GM04503 (cell line): ENCODE data around the gene CNTNAP2.
"Not testable (repeated sequence)": the region's sequence is repeated elsewhere in the genome, so short reads cannot be mapped to it uniquely, and the experiment has no call there.

Experiments used
- DNase-seq: peaks from one replicate; pipeline ENCODE4 v3.0.0-alpha.2; 2012; ENCODE audit warnings: low read depth

CNTNAP2 gene

DNA sequence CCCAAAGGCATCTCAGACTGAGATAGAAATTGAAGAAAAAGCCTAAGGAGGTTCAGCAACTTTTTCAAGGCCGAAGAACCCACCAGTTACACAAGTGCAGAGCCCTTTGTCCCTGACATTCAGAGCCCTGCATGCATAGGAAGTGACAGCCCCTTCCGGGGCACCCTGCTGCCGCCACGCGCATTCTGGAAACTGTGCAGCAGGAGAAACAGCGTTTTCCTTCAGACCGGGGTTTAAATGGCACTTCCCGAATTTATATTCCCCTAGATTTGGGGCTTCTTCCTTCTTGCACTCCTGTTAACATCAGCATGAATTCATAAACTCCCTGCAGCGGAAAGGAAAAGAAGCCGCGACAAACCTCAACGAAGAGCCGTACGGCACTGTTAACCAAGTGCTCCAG lies 2283.5 kb downstream of the CNTNAP2 start:
- no peak for DNase-seq

DNA sequence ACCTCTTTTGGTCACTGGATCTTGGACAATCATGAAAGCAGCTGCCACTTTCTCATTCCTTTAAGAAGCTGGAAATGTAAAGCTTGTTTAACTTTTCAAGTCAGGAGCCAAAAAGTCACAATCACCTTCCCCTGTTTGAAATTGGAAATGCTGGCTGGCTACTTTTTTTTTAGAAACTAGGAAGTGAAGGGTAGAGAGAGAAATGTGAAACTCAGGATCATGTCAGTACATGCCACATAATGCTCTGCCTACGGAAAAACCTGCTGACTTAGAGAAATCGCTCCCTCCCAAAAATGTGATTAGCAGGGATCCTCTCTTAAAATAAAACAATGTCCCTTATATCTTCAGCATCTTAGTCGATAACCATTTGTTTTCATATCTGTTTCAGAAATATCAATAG lies 2285.6 kb downstream of the CNTNAP2 start:
- no peak for DNase-seq

DNA sequence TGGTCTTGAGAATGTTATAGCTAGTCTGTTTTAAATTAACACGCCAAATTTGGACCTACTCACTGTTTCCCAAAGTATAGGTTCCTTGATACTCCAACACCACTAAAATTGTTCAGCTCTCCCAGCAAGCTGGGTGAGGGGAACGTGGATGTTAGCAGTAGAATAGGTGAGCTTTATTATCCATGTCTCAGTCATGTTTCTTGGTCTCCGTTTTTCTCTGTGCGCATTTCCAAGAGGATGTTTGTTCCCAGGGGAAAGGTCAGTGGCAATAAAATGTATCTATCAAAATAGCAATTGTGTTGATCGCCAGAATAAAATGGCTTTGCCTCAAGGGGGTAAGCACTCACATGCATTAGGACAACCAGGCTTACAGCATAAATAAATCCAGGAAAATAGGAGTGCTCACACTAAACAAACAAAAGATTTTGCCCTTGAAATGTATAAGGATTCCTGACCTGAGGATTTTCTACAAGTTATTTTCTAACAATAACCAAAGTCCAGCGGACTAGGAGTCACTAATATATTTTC lies 2286.9 kb downstream of the CNTNAP2 start:
- DNase-seq, result no peak

DNA sequence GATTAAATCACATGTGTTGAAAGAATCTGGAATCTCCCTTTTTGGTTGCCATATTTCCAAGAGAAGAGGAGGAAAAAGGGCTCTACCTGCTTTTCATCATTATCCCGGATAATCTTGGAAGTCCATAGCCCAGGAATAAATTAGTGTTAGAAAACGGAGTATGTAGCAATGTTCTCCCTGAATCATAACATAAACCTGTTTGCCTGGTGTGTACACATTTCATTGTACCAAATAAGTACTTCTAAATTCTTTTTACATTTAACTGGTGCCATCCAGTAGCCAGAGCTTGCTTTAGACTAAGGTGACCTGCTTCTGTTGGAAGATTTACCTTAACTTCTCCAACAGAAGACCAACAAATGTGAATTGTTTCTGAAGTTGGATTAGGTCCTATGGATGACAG lies 2291.7 kb downstream of the CNTNAP2 start:
- DNase-seq, result no peak

DNA sequence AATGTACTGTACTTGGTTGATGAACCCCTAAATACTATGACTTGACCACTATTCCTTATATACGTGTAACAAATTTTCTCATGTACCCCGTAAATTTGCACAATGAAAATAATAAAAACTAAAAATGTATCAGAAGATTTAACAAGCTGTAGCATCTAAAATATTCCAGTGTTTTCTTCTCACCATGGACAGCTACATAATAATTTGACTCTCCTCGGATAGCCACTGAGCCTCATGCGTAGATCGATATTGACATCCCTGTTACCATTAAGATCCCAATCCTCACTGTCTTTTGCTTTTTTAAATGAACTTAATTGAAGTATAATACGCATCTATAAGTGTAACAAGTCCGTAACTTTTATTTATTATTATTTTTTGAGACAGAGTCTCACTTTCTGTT lies 2294.3 kb downstream of the CNTNAP2 start:
- no peak for DNase-seq

DNA sequence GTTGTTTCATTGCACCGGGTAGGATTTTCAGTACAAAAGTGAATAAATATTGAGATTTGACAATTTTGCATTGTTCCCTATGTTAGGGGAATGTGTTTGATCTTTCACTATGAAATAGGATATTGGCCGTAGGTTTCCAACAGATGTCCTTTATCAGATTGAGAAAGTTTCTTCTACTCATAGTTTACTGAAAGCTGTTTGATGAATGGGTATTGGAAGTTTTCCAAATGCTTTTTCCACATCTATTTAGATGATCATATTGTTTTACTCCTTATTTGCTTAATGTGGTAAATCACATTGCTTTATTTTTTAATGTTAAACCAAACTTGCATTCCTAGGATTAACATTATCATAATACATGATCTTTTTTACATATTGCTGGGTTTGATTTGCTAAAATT lies 2296.1 kb downstream of the CNTNAP2 start:
- no peak for DNase-seq

DNA sequence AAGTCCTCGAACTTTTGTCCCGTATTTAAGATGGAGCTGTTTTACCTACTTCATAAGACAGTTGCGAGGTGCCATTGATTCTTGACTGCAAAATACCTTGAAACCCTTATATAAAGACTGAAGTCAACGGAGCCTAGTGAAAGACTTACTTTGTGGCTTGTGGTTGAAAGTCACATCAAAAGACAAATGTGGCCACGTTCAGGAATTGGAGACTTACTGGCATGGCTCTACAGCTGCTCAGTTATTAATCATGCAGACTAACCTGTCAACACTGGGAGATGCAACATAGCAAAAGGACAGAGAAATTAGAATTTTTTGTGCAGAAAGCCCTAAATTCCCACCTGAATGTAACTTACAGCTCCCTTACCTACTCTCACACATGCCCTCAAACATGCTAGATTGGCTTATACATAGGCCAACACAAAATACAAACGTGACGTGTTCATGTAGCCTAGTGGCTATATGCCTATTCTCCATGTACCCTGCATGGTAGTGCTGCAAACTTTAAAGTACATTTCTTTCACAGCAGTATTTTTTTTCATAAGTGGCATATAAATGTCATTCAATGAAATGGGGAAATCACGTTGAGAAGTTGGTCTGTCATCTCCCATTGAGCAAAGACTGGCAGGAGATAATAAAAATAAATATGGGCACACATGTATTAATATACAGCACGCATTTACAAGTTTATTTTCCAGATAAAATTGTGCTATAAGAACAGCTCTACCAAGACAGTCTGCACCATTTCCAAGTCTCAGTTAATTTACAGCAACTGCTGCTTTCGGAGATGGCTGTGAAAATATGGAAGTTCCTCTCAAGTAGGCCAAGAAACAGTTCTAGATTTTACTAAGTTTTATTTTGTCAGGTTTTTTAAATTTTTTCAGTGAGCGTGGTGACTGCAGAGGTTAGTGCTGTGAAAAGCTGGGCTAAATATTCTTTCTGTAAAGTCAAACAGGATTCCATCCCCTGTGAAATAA lies 2303.5 kb downstream of the CNTNAP2 start:
- DNase-seq, result no peak

DNA sequence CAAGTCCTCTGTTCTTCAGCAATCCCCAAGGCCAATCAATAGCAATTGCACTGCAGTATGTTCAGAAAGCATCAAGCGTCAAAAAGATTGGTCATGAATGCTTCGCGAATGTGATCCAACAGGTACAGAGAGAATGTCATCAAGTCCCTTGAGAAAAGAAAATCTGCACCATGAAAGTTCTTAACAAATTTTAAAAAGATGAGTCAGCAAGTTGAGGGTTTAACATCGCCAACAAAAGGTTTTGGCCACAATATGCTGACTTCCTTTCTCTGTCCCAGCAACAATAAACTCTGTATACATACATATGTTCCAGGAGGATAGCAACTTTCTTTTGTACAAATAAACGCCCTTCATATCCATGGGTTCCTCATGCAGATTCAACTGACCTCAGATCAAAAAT lies 2305.4 kb downstream of the CNTNAP2 start:
- no peak for DNase-seq

DNA sequence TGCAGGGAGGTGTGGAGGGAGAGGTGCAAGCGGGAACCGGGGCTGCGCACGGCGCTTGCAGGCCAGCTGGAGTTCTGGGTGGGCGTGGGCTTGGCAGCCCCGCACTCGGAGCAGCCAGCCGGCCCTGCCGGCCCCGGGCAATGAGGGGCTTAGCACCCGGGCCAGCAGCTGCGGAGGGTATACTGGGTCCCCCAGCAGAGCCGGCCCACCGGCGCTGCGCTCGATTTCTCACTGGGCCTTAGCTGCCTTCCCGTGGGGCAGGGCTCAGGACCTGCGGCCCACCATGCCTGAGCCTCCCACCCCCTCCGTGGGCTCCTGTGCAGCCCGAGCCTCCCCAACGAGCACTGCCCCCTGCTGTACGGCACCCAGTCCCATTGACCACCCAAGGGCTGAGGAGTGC lies 2309.8 kb downstream of the CNTNAP2 start:
- DNase-seq, result not testable (repeated sequence)

DNA sequence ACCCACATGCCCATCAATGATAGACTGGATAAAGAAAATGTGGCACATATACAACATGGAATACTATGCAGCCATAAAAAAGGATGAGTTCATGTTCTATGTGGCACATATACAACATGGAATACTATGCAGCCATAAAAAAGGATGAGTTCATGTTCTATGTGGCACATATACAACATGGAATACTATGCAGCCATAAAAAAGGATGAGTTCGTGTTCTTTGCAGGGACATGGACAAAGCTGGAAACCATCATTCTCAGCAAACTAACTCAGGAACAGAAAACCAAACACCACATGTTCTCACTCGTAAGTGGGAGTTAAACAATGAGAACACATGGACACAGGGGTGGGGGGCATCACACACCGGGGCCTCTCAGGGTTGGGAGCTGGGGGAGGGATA lies 2314.1 kb downstream of the CNTNAP2 start:
- DNase-seq, result not testable (repeated sequence)

DNA sequence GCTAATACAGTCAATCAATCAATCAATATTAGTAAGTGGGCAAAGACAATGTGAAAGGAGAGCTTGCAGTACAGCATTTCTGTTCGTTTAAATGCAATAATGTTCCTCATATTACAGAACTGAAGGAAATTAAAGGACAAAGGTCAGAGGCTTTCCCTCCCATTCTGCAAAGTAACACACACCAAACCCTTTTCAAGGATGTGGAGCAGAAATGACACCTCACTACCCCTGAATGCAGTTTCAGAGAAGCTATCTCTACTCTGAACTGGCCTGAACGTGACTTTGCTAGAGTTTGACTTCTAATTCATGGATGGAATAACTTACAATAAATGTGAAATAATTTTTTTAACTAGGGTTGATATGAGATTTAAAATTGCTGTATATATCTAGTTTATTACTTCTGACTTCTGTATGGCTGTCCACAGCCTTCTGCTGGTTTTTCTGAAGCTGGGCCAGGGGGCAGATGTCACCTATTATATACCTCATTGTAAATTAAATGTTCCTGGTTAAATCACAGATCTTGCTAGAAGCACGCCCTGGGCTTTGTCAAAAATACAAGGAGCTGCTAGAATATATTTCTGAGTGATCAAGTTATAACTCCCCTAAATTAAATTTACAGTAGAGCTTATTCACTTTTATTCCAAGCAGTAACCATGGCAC lies 2317.1 kb downstream of the CNTNAP2 start:
- no peak for DNase-seq

DNA sequence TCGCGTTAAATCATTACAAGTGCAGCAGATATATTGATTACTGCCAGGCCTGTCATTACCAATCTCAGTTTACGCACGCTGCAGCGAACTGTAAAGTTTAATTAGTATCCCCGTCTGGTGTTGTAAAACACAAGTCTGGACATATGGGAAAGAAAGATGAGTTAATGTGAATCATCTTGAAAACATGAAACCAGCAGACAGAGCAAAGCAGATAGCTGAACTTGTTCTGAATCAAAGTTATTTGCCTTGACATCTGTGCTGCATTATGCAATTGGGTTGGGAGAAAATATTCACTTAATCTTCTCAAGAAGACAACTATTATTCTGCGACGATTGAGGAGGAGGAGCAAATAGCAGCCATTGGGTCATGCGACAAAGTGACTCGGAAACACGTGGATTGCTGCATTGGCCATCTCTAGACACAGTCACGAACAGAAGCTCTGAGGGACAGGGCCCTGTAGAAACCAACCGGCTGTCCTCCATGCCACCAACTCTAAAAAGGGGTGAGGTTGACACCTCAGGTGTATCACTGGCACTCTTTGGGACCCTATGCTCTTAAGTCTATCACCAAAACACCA lies 2317.7 kb downstream of the CNTNAP2 start:
- peak; percentile 6 for DNase-seq

DNA sequence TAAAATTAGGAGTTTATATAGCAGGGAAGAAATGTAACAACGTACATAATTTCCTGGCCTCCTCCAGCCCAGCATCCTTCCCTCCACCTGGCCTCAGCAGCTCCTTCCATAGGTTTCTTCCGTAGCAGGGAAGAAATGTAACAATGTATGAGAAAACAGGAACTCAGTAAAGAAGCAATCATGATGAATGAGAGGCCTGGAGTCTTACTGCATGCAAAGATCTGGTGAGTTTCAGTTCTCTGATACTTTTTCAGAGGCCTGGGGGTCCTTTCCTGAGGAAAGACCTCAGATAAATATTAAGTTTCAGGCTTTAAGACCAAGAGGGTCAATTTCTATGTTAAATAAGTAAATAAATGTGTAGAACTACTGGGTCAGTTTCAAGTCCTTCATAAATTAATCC lies 2318.3 kb downstream of the CNTNAP2 start:
- DNase-seq, result no peak

DNA sequence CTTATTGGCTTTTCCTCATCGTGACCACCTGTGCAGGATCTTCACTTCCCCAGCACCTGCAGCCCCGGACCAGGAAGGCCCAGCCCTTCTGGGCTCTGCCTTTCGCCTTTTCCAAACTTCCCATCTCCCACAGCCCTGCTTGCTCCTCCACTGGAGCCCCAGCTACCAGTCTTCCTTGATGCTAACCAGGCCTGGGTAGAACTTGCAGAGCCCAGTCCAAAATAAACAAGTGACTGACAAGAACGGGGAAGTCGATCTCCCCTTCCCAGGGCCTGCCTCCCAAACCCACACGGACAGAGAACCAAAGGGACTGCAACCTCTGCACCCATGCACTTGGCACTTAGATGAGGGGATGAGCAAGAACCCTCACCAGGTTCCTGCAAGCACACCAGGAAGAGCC lies 2319.1 kb downstream of the CNTNAP2 start:
- DNase-seq, result no peak

DNA sequence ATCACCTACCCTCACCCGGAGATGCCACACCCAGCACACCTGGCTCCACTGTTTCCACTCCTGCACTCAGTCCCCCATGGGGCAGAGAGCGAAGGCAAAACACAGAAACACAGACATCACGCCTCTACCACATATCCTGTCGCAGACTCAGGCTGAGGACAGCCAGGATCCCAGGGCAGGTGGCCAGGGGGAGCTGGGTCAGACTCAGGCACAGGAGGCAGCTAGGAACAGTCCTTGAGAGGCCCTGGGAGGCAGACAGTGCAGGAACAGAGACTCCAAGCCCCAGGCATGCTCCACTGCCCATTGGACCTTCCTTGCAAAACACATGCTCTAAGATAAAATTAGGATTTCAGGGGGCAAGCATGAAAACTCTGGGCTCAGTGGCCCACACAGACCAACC lies 2319.5 kb downstream of the CNTNAP2 start:
- DNase-seq, result no peak

DNA sequence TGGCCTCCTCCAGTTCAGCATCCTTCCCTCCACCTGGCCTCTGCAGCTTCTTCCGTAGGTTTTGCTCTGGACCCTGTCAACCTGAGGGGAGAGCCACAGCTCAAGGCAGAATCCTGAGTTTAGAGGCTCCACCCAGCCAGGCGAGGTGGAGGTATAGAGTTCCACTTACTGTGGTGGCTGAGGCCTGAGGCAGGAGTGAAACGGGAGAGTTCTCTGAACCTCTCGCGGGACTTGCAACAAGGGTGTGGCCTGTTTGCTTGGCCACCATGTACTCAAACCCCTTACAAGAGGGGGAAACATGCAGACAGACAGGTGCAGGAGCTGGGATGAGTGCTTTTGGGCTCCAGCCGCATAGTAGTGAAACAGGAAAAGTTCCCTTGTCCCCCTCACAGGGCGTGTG lies 2320.0 kb downstream of the CNTNAP2 start:
- no peak for DNase-seq

DNA sequence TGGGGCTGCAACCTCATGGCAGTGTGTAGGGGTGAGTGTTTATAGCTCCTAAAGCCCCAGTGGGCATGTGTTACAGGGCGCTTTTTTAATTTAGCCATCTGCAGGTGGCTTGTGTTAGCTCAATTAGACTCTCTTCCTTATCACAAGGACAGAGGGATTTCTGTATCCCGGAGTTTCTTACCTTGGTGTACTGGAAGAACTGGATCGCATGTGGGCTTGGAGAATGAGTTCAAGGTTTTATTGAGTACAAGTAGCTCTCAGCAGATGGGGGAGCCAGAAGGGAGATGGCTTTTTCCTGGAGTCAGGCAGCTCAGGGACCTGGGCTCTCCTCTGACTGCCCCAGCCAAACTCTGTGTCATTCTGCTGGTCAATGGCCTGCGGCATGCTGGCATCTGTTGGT lies 2320.4 kb downstream of the CNTNAP2 start:
- DNase-seq, result no peak

DNA sequence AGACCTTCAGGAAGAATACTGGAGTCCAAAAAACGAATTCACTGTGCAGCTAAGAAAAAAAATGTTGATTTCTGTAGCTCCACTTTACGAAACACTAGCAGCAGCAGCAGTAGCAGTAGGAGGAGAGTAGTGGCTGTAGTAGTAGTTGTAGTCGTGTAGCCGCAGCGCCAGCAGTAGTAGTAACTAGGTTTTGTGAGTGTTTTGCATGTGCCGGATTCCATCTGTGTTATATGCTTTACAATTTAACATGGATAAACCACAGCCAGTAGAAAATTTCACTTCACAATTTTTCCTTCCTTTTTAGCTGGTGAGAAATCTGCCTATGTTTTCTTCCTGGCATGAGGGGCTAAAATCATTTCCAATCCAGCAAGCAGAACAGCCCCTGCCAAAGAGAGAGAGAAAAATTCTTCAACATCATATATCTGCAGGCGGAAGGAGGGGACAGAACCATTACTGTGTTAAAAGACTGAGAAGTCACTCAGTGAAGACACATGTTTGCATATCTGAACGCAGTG lies 2325.6 kb downstream of the CNTNAP2 start:
- DNase-seq, result no peak

DNA sequence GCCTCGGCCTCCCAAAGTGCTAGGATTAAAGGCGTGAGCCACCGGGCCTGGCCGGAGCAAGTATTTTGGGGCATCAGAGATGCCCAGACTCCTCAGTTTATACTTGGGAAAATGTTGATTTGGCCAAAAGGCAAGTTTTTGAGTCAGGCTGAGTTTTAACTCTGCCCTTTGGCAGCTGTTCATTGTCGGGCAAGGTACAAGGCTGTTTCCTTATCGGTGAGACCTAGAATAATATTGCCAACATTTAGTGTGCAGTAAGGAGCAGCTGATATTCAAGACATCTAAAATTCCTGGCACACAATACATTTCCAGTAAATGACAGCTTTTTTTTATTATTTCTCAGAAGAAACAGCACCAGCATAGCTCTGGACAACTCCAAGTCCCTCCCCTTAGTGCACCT lies 2326.3 kb downstream of the CNTNAP2 start:
- DNase-seq, result no peak

DNA sequence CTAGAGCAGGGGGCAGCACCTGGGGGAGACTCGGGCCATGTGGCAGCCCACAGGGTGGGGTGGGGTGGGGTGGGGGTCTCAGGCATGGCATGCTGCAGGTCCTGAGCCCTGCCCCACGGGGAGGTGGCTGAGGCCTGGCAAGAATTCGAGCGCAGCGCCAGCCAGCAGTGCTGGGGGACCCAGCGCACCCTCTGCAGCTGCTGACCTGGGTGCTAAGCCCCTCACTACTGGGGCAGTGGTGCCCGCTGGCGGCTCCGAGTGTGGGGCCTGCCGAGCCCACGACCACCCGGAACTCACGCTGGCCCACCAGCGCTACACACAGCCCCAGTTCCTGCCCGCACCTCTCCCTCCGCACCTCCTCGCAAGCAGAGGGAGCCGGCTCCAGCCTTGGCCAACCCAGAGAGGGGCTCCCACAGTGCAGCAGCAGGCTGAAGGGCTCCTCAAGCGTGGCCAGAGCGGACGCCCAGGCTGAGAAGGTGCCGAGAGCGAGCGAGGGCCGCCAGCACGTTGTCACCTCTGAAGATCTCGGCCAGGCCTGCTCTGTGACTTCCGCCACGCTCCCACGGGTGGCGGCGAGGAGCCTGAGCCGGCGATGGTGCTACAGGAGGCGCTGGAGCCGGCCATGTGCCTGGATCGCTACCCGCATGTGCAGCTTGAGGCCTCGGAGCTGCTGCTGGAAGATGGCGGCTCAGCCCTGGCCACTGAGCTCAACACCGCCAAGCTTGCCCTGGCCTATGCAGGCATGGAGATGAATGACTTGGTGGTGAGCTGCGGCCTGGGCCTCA lies 2328.9 kb downstream of the CNTNAP2 start:
- no peak for DNase-seq

DNA sequence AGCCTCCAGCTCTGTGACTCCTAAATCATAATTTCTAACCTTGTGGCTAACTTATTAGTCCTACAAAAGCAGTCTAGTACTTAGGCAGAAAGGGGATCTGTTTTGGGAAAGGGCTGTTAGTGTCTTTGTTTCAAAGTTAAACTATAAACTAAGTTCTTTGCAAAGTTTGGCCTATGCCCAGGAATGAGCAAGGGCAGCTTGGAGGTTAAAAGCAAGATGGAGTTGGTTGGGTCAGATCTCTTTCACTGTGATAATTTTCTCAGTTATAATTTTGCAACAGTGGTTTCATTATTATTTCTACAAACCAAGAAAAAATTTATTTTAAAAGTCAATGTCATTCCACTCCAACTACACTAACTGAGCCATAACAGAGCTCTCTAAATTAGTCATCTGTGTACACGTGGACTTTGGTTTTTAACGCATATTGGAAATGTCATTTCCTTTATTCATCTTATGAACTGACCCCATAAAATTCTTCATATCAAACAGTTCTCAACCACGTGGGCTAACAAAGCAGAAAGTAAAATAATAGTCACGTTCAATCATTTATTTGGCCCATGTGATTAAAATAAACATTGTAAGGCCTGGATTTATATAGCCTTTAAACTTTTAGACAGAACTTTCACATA lies 2330.7 kb downstream of the CNTNAP2 start:
- DNase-seq, result no peak
